Kidney (tissue), 22 donors: ENCODE results near the gene SMIM23. TPM values are rescaled to one million over a fixed set of nuclear protein-coding genes. Genes with fewer than 3 reads are reported as not detected.

Experiments used
- DNase-seq, 5 donors: peaks; one replicate each; pipeline ENCODE4 v3.0.0-alpha.2; 2013 to 2020
- FAIRE-seq: peaks from 2 replicates; lab custom pipeline; 2012; peaks lifted over from hg19 to GRCh38; lab: Jason Lieb, UNC
- H3K27ac ChIP-seq, 2 donors: one replicate each; pipeline ENCODE4 v1.7.0; 2013; ENCODE audit warnings: low read depth in 2 of 2, low read length in 2 of 2, inconsistent platforms in 1 of 2
- H3K27me3 ChIP-seq: one replicate; pipeline ENCODE4 v1.7.1; 2013; ENCODE audit warnings: low read length, inconsistent platforms; ENCODE audit not compliant: control insufficient read depth, insufficient read depth
- H3K36me3 ChIP-seq, 3 donors: one replicate each; pipeline versions ENCODE4 v1.7.0 to v1.7.1; 2013; ENCODE audit warnings: low read length in 3 of 3, control low read depth in 1 of 3, inconsistent platforms in 1 of 3; ENCODE audit not compliant: insufficient read depth in 3 of 3, control insufficient read depth in 2 of 3
- H3K4me1 ChIP-seq, 3 donors: one replicate each; pipeline versions ENCODE4 v1.7.0 to v1.7.1; 2013; ENCODE audit warnings: low read length in 3 of 3, inconsistent platforms in 1 of 3, low read depth in 1 of 3; ENCODE audit not compliant: control insufficient read depth in 2 of 3, insufficient read depth in 2 of 3
- H3K4me3 ChIP-seq, 3 donors: one replicate each; pipeline versions ENCODE4 v1.7.0 to v1.8.1; 2013; ENCODE audit warnings: low read length in 3 of 3, control low read depth in 1 of 3, inconsistent platforms in 1 of 3
- H3K9ac ChIP-seq, 3 donors: one replicate each; pipeline versions ENCODE4 v1.7.0 to v1.7.1; 2013; ENCODE audit warnings: low read length in 3 of 3, control low read depth in 1 of 3, inconsistent platforms in 1 of 3
- H3K9me3 ChIP-seq, 3 donors: one replicate each; pipeline versions ENCODE4 v1.7.0 to v1.7.1; 2013; ENCODE audit warnings: low read length in 3 of 3, control low read depth in 1 of 3, inconsistent platforms in 1 of 3; ENCODE audit not compliant: control insufficient read depth in 2 of 3, insufficient read depth in 1 of 3
- intact Hi-C: fragments of 100-400 bp; cut with DNase I; formaldehyde crosslinking; loops from one replicate; pipeline ENCODE4 v1.11.1; 2022
- long read RNA-seq, 10 donors: library from polyadenylated mRNA in 1 of 10; unstranded in 1 of 10; transcript quantifications; one replicate each; pipeline ENCODE4 v2.0.0 and lab custom pipeline, GENCODE V29; 2021 to 2026
- polyA plus RNA-seq: library from polyadenylated mRNA; stranded (reverse); fragments of 350-450 nt; fragmentation: Illumina TruSeq; extraction: RNeasy Lipid Tissue Mini Kit (QIAGEN cat#74804); gene quantifications from one replicate; pipeline ENCODE4 v1.2.3, GENCODE V29; 2014; ENCODE audit warnings: low read depth, low replicate concordance; ENCODE audit not compliant: insufficient read depth
- total RNA-seq: library from RNA; stranded (reverse); fragmentation: NEBNext Ultra II Directional; extraction: Animal tissue kit (Norgen Biotek cat#: 25700); gene quantifications from one replicate; pipeline ENCODE4 v1.2.1, GENCODE V29; 2021
- TF ChIP-seq, protein P1 (sequence below): IDR thresholded peaks from 3 replicates; pipeline ENCODE4 v1.5.1; 2012; ENCODE audit warnings: mild to moderate bottlenecking, moderate library complexity, borderline replicate concordance; ENCODE audit not compliant: insufficient read depth; ENCODE audit errors: extremely low read depth
- donor health status: control.
- donor health status: control.
- donor health status: control.
- donor health status: control.
- donor health status: control.
- donor health status: DM: yes; HTN: yes; CAD: no.
- donor health status: Normal renal cell carcinoma (clear cell type).

SMIM23 gene
- not detected for total RNA-seq
- not detected for polyA plus RNA-seq
- long read RNA-seq, donor 1 = 0 reads
- long read RNA-seq, donor 2 = 0 reads
- long read RNA-seq, donor 3 = 0 reads
- long read RNA-seq, donor 4 = 0 reads
- long read RNA-seq, donor 5 = 0 reads
- long read RNA-seq, donor 6 = 0 reads
- long read RNA-seq, donor 7 = 0 reads
- long read RNA-seq, donor 8 = 0 reads
- long read RNA-seq, donor 9 = 0 reads
- long read RNA-seq, donor 10 = 0 reads

DNA sequence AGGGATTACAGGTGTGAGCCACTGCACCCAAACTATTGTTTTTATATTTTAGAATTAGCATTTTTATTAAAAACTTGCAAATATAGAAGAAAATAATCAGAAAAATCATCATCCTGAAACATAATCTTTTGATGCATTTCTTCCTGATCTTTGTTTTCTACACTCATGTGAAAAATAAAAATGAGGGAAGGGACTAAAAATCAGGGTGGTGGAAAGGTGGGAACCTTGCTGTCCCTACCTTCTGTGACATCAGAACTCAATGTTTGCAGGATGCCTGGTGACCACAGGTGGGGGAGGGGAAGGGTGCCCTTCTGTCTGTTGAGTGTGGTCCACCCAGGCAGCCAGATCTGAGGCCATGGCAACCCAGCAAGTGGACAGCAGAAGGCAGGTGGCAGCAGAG lies at the start of gene SMIM23:
Gene SMIM23, plus strand, starts transcription at position 301 of the 400 bp plus-strand sequence. Its CDS starts 55 bp downstream, at position 356.
- H3K9ac ChIP-seq = no peak within 1 kb of the TSS
- TF ChIP-seq, protein P1, sequence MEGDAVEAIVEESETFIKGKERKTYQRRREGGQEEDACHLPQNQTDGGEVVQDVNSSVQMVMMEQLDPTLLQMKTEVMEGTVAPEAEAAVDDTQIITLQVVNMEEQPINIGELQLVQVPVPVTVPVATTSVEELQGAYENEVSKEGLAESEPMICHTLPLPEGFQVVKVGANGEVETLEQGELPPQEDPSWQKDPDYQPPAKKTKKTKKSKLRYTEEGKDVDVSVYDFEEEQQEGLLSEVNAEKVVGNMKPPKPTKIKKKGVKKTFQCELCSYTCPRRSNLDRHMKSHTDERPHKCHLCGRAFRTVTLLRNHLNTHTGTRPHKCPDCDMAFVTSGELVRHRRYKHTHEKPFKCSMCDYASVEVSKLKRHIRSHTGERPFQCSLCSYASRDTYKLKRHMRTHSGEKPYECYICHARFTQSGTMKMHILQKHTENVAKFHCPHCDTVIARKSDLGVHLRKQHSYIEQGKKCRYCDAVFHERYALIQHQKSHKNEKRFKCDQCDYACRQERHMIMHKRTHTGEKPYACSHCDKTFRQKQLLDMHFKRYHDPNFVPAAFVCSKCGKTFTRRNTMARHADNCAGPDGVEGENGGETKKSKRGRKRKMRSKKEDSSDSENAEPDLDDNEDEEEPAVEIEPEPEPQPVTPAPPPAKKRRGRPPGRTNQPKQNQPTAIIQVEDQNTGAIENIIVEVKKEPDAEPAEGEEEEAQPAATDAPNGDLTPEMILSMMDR = no peak
- H3K27ac ChIP-seq = no peak within 1 kb of the TSS
- no peaks in the 10 kb centered on the region for H3K4me1 ChIP-seq
- no peak within 1 kb of the TSS for H3K4me3 ChIP-seq
- no peaks in the 10 kb centered on the region for H3K9me3 ChIP-seq
- intact Hi-C loops = no loop called here
- no peaks in the 10 kb centered on the region for H3K27me3 ChIP-seq
- H3K36me3 ChIP-seq = no peaks in the 10 kb centered on the region
- no peak for DNase-seq
- FAIRE-seq = no peak

DNA sequence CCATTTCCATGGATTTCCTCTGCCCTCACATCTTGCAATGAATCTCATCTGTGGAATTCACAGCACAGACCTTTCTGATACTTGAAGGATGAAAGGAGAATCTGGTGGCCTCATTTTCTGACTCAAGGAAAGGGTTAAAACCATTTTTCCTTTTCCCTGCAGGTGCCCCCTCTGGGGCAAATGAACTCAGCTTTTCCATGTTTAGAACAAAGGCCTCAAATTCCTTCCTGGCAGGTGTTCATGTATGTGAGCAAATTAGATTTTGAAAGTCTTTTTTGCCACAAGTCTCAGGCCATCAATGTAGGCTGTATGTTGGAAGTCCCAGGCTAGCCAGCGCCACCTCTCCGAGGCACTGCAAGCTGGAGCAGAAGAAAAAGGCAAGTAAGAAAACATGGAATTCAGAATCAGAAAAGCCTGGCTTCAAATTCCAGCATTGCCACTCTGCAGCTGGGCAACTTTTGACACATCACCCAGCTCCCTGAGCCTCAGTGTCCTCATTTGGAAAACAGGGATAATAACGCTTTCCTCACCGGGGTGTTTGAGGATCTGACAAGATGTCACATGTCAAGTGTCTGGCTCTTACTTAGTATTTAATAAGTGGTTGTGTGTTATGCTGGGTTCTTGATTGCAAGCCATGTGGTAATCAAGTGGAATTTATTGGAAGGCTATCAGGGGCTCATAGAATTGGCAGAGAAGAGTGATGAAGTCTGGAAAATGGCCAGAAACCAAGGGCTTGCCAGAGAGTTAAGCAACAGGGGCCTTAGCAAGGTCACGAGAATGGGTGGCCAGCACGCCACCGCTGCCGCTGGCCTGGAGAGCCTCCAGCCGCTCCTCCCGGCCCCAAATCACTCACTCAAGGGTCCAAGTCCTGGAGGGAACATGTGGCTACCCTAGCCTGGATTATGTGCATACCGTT lies 48.4 kb upstream of the SMIM23 start:
- no peaks in the 10 kb centered on the region for H3K4me1 ChIP-seq
- no peaks in the 10 kb centered on the region for H3K36me3 ChIP-seq
- H3K27ac ChIP-seq = no peak overlapping the region
- H3K9me3 ChIP-seq = no peaks in the 10 kb centered on the region
- intact Hi-C loops = no loop called here
- TF ChIP-seq, protein P1 = no peak
- H3K9ac ChIP-seq = no peak overlapping the region
- DNase-seq = peak in 1 of 5 donors; percentile 29
- H3K4me3 ChIP-seq = no peak overlapping the region
- no peak for FAIRE-seq
- no peaks in the 10 kb centered on the region for H3K27me3 ChIP-seq

DNA sequence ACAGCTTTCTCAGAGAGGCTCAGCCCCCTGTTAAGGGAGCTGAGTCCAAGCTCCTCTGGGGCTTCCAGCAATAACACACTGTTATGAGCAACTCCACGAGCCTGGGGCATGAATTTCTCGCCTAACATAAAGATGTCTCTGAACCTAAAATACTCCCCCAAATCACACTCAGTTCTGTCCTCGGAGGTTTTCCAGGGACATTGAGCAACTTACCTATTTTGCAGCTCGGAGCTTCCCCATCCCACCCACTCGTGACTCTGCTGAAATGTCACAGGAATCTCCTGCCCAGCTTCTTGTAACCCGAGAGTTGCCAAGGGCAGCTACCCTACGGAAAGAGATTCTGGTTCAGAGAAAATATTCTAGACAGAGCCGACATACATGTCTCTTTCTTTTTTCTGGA lies 47.1 kb upstream of the SMIM23 start:
- no peaks in the 10 kb centered on the region for H3K27me3 ChIP-seq
- H3K36me3 ChIP-seq = no peaks in the 10 kb centered on the region
- DNase-seq (no peak), FAIRE-seq (no peak)
- no peaks in the 10 kb centered on the region for H3K4me1 ChIP-seq
- H3K27ac ChIP-seq = no peak overlapping the region
- intact Hi-C loops = no loop called here
- no peaks in the 10 kb centered on the region for H3K9me3 ChIP-seq
- no peak overlapping the region for H3K9ac ChIP-seq
- H3K4me3 ChIP-seq = no peak overlapping the region
- TF ChIP-seq, protein P1 = no peak
